HepG2 (cell line): ENCODE data around the gene TEX19. TPM values are rescaled to one million over a fixed set of nuclear protein-coding genes. Genes with fewer than 3 reads are reported as not detected.
A peak's percentile ranks its signal among the peaks of the same experiment; 100 is the strongest.

Source experiments
- AFF4 ChIP-seq: sonication (generic); formaldehyde crosslinking; IDR thresholded peaks from 2 replicates; pipeline ENCODE4 v1.4.0; 2020; ENCODE audit warnings: missing genetic modification reagents
- AGO2 ChIP-seq: fragments of 200-400 bp; formaldehyde crosslinking; optimal IDR thresholded peaks from 2 replicates; pipeline ENCODE3; 2017; ENCODE audit warnings: mild to moderate bottlenecking, low read depth, low read length, moderate library complexity
- BCL6 ChIP-seq: IDR thresholded peaks from 2 replicates; pipeline ENCODE4 v1.6.1; 2016; ENCODE audit warnings: missing genetic modification reagents, missing compliant biosample characterization
- CAMTA2 ChIP-seq: sonication (generic); formaldehyde crosslinking; IDR thresholded peaks from 2 replicates; pipeline ENCODE4 v1.4.0; 2020; ENCODE audit warnings: mild to moderate bottlenecking, missing genetic modification reagents, borderline replicate concordance
- CHD2 ChIP-seq: IDR thresholded peaks from 2 replicates; pipeline ENCODE4 v1.6.1; 2011; ENCODE audit warnings: low read depth, low read length, improper control_type of control experiment
- GABPB1 ChIP-seq: IDR thresholded peaks from 2 replicates; pipeline ENCODE4 v1.6.1; 2016; ENCODE audit warnings: mild to moderate bottlenecking, missing genetic modification reagents, moderate library complexity, missing compliant biosample characterization
- KDM5B ChIP-seq: sonication (generic); formaldehyde crosslinking; IDR thresholded peaks from 2 replicates; pipeline ENCODE4 v1.4.0; 2020; ENCODE audit warnings: missing genetic modification reagents, mild to moderate bottlenecking, borderline replicate concordance
- KDM6A ChIP-seq: IDR thresholded peaks from 2 replicates; pipeline ENCODE4 v1.6.1; 2016; ENCODE audit warnings: low read depth
- SRY ChIP-seq: sonication (generic); formaldehyde crosslinking; IDR thresholded peaks from 2 replicates; pipeline ENCODE4 v1.8.0; 2022; ENCODE audit warnings: mild to moderate bottlenecking, missing genetic modification reagents
- ZBTB2 ChIP-seq: sonication (generic); formaldehyde crosslinking; IDR thresholded peaks from 2 replicates; pipeline ENCODE4 v1.8.0; 2022; ENCODE audit warnings: low read depth, missing genetic modification reagents
- ZBTB49 ChIP-seq: sonication (generic); formaldehyde crosslinking; IDR thresholded peaks from 2 replicates; pipeline ENCODE4 v1.4.0; 2020; ENCODE audit warnings: missing genetic modification reagents, borderline replicate concordance
- ZMAT3 ChIP-seq: sonication (generic); formaldehyde crosslinking; conservative IDR thresholded peaks from 2 replicates; pipeline ENCODE4 v1.7.0; 2021; ENCODE audit warnings: missing genetic modification reagents
- ZNF205 ChIP-seq: IDR thresholded peaks from 2 replicates; pipeline ENCODE4 v1.6.1; 2018; ENCODE audit warnings: missing biosample characterization, missing genetic modification reagents
- ZNF264 ChIP-seq: sonication (generic); formaldehyde crosslinking; IDR thresholded peaks from 2 replicates; pipeline ENCODE4 v1.4.0; 2020; ENCODE audit warnings: missing genetic modification reagents
- ZNF468 ChIP-seq: sonication (generic); formaldehyde crosslinking; IDR thresholded peaks from 2 replicates; pipeline ENCODE4 v1.8.0; 2022; ENCODE audit warnings: mild to moderate bottlenecking, moderate library complexity, missing genetic modification reagents
- ZSCAN31 ChIP-seq: sonication (generic); formaldehyde crosslinking; IDR thresholded peaks from 2 replicates; pipeline ENCODE4 v1.5.0; 2020; ENCODE audit warnings: low read depth, mild to moderate bottlenecking, missing genetic modification reagents
- polyA plus RNA-seq, 8 experiments: library from polyadenylated mRNA; depleted of rRNA in 3 of 8; stranded (reverse) in 7 of 8; unstranded in 1 of 8; fragments of >200 nt; fragmentation: Illumina TruSeq in 4 of 8; extraction: Trizol in 4 of 8; gene quantifications; 2 replicates each; pipeline versions ENCODE4 v1.2.1 to v1.2.3, GENCODE V29; 2011 to 2016; ENCODE audit warnings: low read depth in 4 of 8, missing spikeins in 1 of 8, mixed read lengths in 1 of 8; ENCODE audit not compliant: insufficient read depth in 1 of 8
- total RNA-seq, 5 experiments: library from RNA; depleted of rRNA; stranded (reverse); fragments of >200 nt; fragmentation: Illumina TruSeq; extraction: Trizol; gene quantifications; 2 replicates each; pipeline ENCODE4 v1.2.3, GENCODE V29; 2016; ENCODE audit warnings: low read depth in 1 of 5
- TF ChIP-seq, protein P1 (sequence below): IDR thresholded peaks from 2 replicates; pipeline ENCODE4 v1.6.1; 2018; ENCODE audit warnings: missing genetic modification reagents, mild to moderate bottlenecking, missing compliant biosample characterization
- TF ChIP-seq, protein P2 (sequence below): sonication (generic); formaldehyde crosslinking; IDR thresholded peaks from 2 replicates; pipeline ENCODE4 v1.8.1; 2023; ENCODE audit warnings: mild to moderate bottlenecking, missing genetic modification reagents

The TEX19 gene
- total and polyA plus RNA-seq, 2 of the 13 experiments (the other 11 are each of a cell fraction or from before 2014, with no cell fraction given) = 1.3 to 6.0 TPM

GRCh38 chr17:82412535-82413520 is 53.8 kb downstream of the TEX19 start (continued):
- TF ChIP-seq, protein P1, sequence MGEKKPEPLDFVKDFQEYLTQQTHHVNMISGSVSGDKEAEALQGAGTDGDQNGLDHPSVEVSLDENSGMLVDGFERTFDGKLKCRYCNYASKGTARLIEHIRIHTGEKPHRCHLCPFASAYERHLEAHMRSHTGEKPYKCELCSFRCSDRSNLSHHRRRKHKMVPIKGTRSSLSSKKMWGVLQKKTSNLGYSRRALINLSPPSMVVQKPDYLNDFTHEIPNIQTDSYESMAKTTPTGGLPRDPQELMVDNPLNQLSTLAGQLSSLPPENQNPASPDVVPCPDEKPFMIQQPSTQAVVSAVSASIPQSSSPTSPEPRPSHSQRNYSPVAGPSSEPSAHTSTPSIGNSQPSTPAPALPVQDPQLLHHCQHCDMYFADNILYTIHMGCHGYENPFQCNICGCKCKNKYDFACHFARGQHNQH (CRISPR knock-in tag) = peak; percentile 48; the same call in 1 of the 2 replicates
- TF ChIP-seq CAMTA2 (CRISPR knock-in tag) = no peak
- TF ChIP-seq CHD2 = no peak
- no peak for TF ChIP-seq AGO2
- peak; percentile 56; the same call in 1 of the 2 replicates for TF ChIP-seq BCL6 (CRISPR knock-in tag)
- TF ChIP-seq ZNF264 (CRISPR knock-in tag) = 0 out of 2 replicates have a peak, but pooled peaks have one; percentile 42
- TF ChIP-seq, protein P2, sequence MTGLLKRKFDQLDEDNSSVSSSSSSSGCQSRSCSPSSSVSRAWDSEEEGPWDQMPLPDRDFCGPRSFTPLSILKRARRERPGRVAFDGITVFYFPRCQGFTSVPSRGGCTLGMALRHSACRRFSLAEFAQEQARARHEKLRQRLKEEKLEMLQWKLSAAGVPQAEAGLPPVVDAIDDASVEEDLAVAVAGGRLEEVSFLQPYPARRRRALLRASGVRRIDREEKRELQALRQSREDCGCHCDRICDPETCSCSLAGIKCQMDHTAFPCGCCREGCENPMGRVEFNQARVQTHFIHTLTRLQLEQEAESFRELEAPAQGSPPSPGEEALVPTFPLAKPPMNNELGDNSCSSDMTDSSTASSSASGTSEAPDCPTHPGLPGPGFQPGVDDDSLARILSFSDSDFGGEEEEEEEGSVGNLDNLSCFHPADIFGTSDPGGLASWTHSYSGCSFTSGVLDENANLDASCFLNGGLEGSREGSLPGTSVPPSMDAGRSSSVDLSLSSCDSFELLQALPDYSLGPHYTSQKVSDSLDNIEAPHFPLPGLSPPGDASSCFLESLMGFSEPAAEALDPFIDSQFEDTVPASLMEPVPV = no peak
- no peak for TF ChIP-seq ZNF468 (CRISPR knock-in tag)
- TF ChIP-seq KDM5B (CRISPR knock-in tag) = 0 out of 2 replicates have a peak, but pooled peaks have one; percentile 29
- TF ChIP-seq ZNF205 = 0 out of 2 replicates have a peak, but pooled peaks have one; percentile 33
- TF ChIP-seq AFF4 (CRISPR knock-in tag) = no peak
- no peak for TF ChIP-seq ZBTB2 (CRISPR knock-in tag)
- TF ChIP-seq ZBTB49 (CRISPR knock-in tag) = no peak
- TF ChIP-seq ZMAT3 = no peak
- TF ChIP-seq KDM6A (CRISPR knock-in tag) = no peak
- no peak for TF ChIP-seq ZSCAN31
- no peak for TF ChIP-seq SRY (CRISPR knock-in tag)
- no peak for TF ChIP-seq GABPB1
